ENCODE measurements around the gene ZNF624.
"Not testable (repeated sequence)": the region's sequence is repeated elsewhere in the genome, so short reads cannot be mapped to it uniquely, and the experiment has no call there.

Gene ZNF624

GRCh38 chr17:16653367-16654041, at the start of gene ZNF624:
Gene ZNF624 (minus strand): TSS chr17:16653850.
- peak; percentile 69 to 78 for DNase-seq (ENCODE audit: low read depth in 1 of 2, low spot score in 1 of 2)

GRCh38 chr17:16697603-16698002, 44.0 kb upstream of the ZNF624 start:
- not testable (repeated sequence) for DNase-seq (ENCODE audit: low read depth in 1 of 2, low spot score in 1 of 2)

GRCh38 chr17:16690447-16690846, 36.8 kb upstream of the ZNF624 start:
- not testable (repeated sequence) for DNase-seq (ENCODE audit: low read depth in 1 of 2, low spot score in 1 of 2)

- peak; percentile 25 to 45 for DNase-seq (ENCODE audit: low read depth in 1 of 2, low spot score in 1 of 2)
These were observed 36.2 kb upstream of the ZNF624 start, which contains the start of gene CCDC144A for GRCh38 chr17:16689731-16690281. Gene CCDC144A (plus strand): TSS chr17:16690241. CDS start chr17:16690401, 160 bp downstream.

- DNase-seq (ENCODE audit: low read depth in 1 of 2, low spot score in 1 of 2): not testable (repeated sequence)
These were observed 33.5 kb upstream of the ZNF624 start for GRCh38 chr17:16687151-16687550.

GRCh38 chr17:16686019-16686418, 32.4 kb upstream of the ZNF624 start:
- not testable (repeated sequence) for DNase-seq (ENCODE audit: low read depth in 1 of 2, low spot score in 1 of 2)

- DNase-seq (ENCODE audit: low read depth in 1 of 2, low spot score in 1 of 2): not testable (repeated sequence)
These were observed 29.9 kb upstream of the ZNF624 start for GRCh38 chr17:16683290-16684138.

- no peak for DNase-seq (ENCODE audit: low read depth in 1 of 2, low spot score in 1 of 2)
These were observed 23.1 kb upstream of the ZNF624 start for GRCh38 chr17:16676676-16677268.

GRCh38 chr17:16666907-16667636, 13.4 kb upstream of the ZNF624 start:
- DNase-seq (ENCODE audit: low read depth in 1 of 2, low spot score in 1 of 2): not testable (repeated sequence)

- DNase-seq (ENCODE audit: low read depth in 1 of 2, low spot score in 1 of 2): not testable (repeated sequence)
These were observed 12.9 kb upstream of the ZNF624 start for GRCh38 chr17:16666553-16666906.

GRCh38 chr17:16662936-16663335, 9.3 kb upstream of the ZNF624 start:
- no peak for DNase-seq (ENCODE audit: low read depth in 1 of 2, low spot score in 1 of 2)

GRCh38 chr17:16661217-16661616, 7.6 kb upstream of the ZNF624 start:
- DNase-seq (ENCODE audit: low read depth in 1 of 2, low spot score in 1 of 2): no peak

GRCh38 chr17:16652847-16653366, 743 bp downstream of the ZNF624 start:
- DNase-seq (ENCODE audit: low read depth in 1 of 2, low spot score in 1 of 2): no peak

- no peak for DNase-seq (ENCODE audit: low read depth in 1 of 2, low spot score in 1 of 2)
These were observed 1.4 kb downstream of the ZNF624 start for GRCh38 chr17:16652252-16652651.

- no peak for DNase-seq (ENCODE audit: low read depth in 1 of 2, low spot score in 1 of 2)
These were observed 4.1 kb downstream of the ZNF624 start for GRCh38 chr17:16649585-16649984.

- DNase-seq (ENCODE audit: low read depth in 1 of 2, low spot score in 1 of 2): no peak
These were observed 14.2 kb downstream of the ZNF624 start for GRCh38 chr17:16639438-16639837.

GRCh38 chr17:16623282-16623681, 30.4 kb downstream of the ZNF624 start:
- no peak for DNase-seq (ENCODE audit: low read depth in 1 of 2, low spot score in 1 of 2)

GRCh38 chr17:16622540-16623277, 30.9 kb downstream of the ZNF624 start:
- no peak for DNase-seq (ENCODE audit: low read depth in 1 of 2, low spot score in 1 of 2)

GRCh38 chr17:16617481-16618060, 36.1 kb downstream of the ZNF624 start:
- no peak for DNase-seq (ENCODE audit: low read depth in 1 of 2, low spot score in 1 of 2)

- no peak for DNase-seq (ENCODE audit: low read depth in 1 of 2, low spot score in 1 of 2)
These were observed 54.1 kb downstream of the ZNF624 start for GRCh38 chr17:16599537-16599936.
